Breast epithelium (tissue), 4 donors: Measurements from ENCODE around the gene RPL18. TPM values are rescaled to one million over a fixed set of nuclear protein-coding genes. Genes with fewer than 3 reads are reported as not detected.

Experiments used
- DNase-seq, 2 donors: peaks; one replicate each; pipeline ENCODE4 v3.0.0-alpha.2; 2019; ENCODE audit warnings: low spot score in 2 of 2
- H3K27ac ChIP-seq, 2 donors: fragments of 200-600 bp; sonication (generic) in 1 of 2; one replicate each; pipeline ENCODE4 v1.5.1; 2016 to 2019; ENCODE audit warnings: mild to moderate bottlenecking in 1 of 2
- H3K27me3 ChIP-seq, 2 donors: fragments of 200-600 bp; sonication (generic) in 1 of 2; one replicate each; pipeline versions ENCODE4 v1.5.1 to v1.6.0; 2017 to 2019; ENCODE audit warnings: control low read depth in 1 of 2, mild to moderate bottlenecking in 1 of 2
- H3K36me3 ChIP-seq: fragments of 200-600 bp; one replicate; pipeline ENCODE4 v1.5.1; 2019
- H3K4me1 ChIP-seq, 2 donors: fragments of 200-600 bp; sonication (generic); one replicate each; pipeline ENCODE4 v1.5.1; 2016 to 2019; ENCODE audit warnings: control low read depth in 1 of 2
- H3K4me3 ChIP-seq, 3 donors: fragments of 200-600 bp; sonication (generic); 1 replicate in 2 of 3; 2 replicates in 1 of 3; pipeline ENCODE4 v1.5.1; 2016 to 2019; ENCODE audit warnings: mild to moderate bottlenecking in 3 of 3, moderate library complexity in 2 of 3
- H3K9me3 ChIP-seq, 2 donors: fragments of 200-600 bp; sonication (generic) in 1 of 2; one replicate each; pipeline ENCODE4 v1.5.1; 2016 to 2019; ENCODE audit warnings: control low read depth in 1 of 2
- POLR2A ChIP-seq: fragments of 450-650 bp; IDR thresholded peaks from one replicate; pipeline ENCODE4 v1.6.1; 2016; ENCODE audit warnings: antibody characterized with exemption, mild to moderate bottlenecking, moderate library complexity
- POLR2AphosphoS5 ChIP-seq, 3 donors: sonication (generic); formaldehyde crosslinking; IDR thresholded peaks; one replicate each; pipeline ENCODE4 v1.6.1; 2017; ENCODE audit warnings: antibody characterized with exemption in 3 of 3
- intact Hi-C: fragments of 100-400 bp; cut with DNase I; formaldehyde crosslinking; loops from one replicate; pipeline ENCODE4 v1.15.1; 2023; ENCODE audit warnings: low total_unique reads
- total RNA-seq, 3 donors: library from RNA; depleted of rRNA; stranded (reverse); fragments of >200 nt; gene quantifications; one replicate each; pipeline ENCODE4 v1.1.0, GENCODE V29; 2016
- TF ChIP-seq, protein P1 (sequence below), 3 donors: fragments of 450-650 bp; IDR thresholded peaks; one replicate each; pipeline ENCODE4 v1.5.1; 2016 to 2017; ENCODE audit warnings: antibody characterized with exemption in 3 of 3, mild to moderate bottlenecking in 3 of 3, moderate library complexity in 3 of 3

The RPL18 gene
- total RNA-seq, 3 donors from 2014 or later = 1,880 to 2,937 (median 2,507) TPM

DNA sequence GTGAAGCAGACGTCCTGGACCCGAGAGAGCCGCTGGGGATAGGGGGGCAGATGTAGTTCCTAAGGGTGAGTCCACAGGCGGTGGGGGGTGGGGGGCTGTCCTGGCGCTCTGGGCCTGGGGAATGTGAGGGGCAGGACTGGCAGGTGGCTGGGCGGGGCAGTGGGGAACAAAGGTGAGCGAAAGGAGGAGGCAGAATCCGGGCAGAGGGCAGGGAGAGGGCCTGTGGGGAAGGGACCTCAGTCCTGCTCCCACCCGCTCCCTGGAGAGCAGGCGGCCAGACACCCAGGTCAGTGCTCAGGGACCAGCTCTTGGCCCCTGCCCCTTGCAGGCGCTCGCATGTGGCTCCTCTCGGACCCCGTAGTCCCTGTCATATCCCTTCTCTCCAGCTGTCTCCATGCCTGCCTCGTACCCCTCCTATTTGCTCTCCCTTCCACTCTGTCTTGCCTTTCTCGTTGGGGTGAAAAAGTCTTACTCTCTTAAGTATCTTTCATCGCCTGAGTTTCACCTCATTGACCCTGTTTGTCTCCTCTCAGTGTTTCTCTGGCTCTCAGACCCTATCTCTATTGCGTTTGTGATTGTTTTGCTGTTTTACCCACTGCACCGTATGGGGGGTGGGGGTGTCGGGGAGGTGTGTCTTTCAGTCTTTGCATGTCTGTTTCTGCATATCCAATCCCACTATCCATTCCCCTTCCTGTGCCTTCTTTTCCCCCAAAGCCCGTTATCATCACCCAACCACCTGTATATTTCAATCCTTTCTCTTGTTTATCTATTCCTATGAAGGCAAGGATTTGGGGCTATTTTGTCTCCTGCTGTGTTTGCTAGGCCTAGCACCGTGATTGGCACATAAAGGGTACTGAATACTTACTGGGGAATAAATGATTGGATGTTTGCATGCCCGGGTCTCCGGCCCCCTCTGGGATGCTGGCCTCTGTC, 6.1 kb upstream of the RPL18 start:
- H3K9me3 ChIP-seq = no peaks in the 10 kb centered on the region
- peak overlapping the region; percentile 73 to 82 for H3K27ac ChIP-seq
- no peaks in the 10 kb centered on the region for H3K27me3 ChIP-seq
- DNase-seq = no peak
- TF ChIP-seq, protein P1, sequence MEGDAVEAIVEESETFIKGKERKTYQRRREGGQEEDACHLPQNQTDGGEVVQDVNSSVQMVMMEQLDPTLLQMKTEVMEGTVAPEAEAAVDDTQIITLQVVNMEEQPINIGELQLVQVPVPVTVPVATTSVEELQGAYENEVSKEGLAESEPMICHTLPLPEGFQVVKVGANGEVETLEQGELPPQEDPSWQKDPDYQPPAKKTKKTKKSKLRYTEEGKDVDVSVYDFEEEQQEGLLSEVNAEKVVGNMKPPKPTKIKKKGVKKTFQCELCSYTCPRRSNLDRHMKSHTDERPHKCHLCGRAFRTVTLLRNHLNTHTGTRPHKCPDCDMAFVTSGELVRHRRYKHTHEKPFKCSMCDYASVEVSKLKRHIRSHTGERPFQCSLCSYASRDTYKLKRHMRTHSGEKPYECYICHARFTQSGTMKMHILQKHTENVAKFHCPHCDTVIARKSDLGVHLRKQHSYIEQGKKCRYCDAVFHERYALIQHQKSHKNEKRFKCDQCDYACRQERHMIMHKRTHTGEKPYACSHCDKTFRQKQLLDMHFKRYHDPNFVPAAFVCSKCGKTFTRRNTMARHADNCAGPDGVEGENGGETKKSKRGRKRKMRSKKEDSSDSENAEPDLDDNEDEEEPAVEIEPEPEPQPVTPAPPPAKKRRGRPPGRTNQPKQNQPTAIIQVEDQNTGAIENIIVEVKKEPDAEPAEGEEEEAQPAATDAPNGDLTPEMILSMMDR (IDR thresholded peaks at IDR 0.05) = no peak
- TF ChIP-seq POLR2A = no peak
- TF ChIP-seq POLR2AphosphoS5 (IDR thresholded peaks at IDR 0.05) = no peak
- peak overlapping the region; percentile 34 to 65 (median 50) for H3K4me3 ChIP-seq
- H3K4me1 ChIP-seq = peaks cover 0 to 6% of the 10 kb centered on the region in 2 donors
- intact Hi-C loops = no loop called here
- H3K36me3 ChIP-seq = no peaks in the 10 kb centered on the region

DNA sequence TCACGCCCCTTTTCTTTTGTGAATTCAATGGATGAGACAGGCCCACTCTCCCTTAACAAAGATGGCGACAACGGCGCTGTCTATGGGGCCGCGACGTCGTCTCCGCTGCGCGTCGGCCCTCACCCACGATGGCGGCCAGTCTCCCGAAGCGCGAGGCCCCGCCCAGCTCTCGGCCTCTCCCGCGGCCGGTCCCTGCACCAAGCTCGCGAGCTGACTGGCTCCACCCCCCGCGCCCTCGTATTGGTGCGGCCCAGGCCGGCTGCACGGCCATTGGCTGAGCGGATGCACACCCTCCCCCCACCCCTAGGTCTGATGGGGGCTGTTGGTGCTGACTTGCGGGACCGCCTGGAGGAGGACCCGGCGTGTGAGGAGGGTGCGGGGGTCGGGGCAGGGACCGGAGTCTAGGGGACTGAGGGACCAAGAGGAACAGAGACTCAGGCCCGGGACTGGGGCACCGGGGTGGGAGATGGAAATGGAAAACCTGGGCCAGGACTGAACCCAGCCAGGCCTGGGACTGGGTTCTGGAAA, 5.2 kb upstream of the RPL18 start:
- Histone ChIP-seq H3K27me3 (no peaks in the 10 kb centered on the region), H3K4me3 (peak overlapping the region; percentile 34 to 65 (median 50)), H3K9me3 (no peaks in the 10 kb centered on the region), H3K36me3 (no peaks in the 10 kb centered on the region), H3K4me1 (peaks cover 0 to 6% of the 10 kb centered on the region in 2 donors), H3K27ac (peak overlapping the region; percentile 73 to 82)
- TF ChIP-seq, protein P1 (IDR thresholded peaks at IDR 0.05) = no peak
- TF ChIP-seq POLR2AphosphoS5 (IDR thresholded peaks at IDR 0.05) = peak in 2 of 3 donors; percentile 41 to 44
- no peak for TF ChIP-seq POLR2A
- intact Hi-C loops = no loop called here
- DNase-seq = peak; percentile 95 to 97

DNA sequence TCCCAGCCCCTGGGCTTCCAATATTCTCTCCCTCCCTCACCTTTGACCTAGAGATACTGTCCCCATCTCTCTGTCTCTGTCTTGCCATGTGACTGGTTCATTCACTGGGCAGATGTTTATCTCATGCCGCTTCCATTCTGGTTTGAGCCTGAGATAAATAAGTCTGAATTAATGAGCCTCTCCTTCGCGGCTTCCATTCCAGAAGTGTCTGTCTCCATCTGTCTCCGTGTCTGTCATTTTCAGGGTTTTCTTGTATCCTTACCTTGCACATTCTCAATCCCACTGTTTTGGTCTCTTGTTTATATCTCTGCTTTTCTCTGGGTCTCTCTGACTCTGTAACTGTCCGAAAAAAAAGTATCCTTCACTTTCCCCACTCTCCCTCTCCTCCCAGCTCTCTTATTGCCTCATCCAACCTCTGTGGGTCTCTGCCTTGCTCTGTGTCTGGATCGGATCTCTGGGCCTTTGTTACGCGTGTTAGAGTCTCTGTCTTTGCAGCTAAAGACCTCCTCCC, 4.6 kb upstream of the RPL18 start:
- intact Hi-C loops = loop anchor here (2.0 kb wide), 1 partner anchor 71 kb away; the partner anchor contains the start of gene FUT2
- H3K4me3 ChIP-seq = peak overlapping the region; percentile 34 to 65 (median 50)
- peak overlapping the region; percentile 73 to 82 for H3K27ac ChIP-seq
- no peaks in the 10 kb centered on the region for H3K36me3 ChIP-seq
- H3K4me1 ChIP-seq = peaks cover 0 to 6% of the 10 kb centered on the region in 2 donors
- H3K9me3 ChIP-seq = no peaks in the 10 kb centered on the region
- DNase-seq = no peak
- TF ChIP-seq POLR2AphosphoS5 (IDR thresholded peaks at IDR 0.05) (no peak), POLR2A (no peak)
- TF ChIP-seq, protein P1 (IDR thresholded peaks at IDR 0.05) = no peak
- H3K27me3 ChIP-seq = no peaks in the 10 kb centered on the region

DNA sequence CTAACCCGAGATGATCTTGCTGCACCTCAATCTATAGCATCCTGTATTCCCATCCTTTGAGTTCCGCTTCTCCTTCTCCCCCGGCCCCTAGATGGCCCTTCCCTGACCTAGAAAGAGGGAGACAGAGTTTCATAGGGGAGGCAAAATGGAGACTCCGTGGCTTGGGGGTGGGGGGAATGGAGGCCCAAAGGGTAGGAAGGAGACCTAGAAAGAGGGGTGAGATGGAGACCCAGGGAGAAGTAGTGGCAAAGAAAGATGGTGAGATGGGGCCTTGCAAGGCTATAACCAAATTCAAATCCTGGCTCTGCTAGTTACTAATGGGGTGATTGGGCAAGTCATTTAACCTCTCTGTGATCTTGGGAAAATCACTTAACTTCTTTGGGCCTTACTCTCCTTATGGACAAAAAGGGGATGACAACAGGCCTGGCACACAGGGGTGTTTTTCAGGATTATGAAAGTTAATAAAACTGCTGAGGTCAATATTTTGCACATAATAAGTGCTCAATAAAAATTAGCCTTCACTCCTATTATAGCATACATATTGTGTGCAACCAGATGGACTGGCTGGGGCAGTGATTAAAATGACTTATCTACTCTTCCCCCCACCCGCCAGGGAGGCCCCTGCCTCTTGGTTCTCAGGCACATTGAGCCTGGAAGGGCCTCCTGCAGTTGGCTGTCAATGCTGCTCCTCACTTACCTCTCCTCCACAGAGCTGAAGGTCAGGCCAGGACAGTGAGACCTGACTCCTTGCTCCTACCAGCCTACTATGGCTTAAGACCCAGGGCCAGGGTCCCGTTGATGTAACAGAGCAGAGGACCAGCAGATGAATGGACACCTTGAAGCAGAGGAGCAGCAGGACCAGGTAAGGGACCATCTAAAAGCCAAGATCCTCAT, 961 bp upstream of the RPL18 start:
- Histone ChIP-seq H3K4me1 (peaks cover 4 to 29% of the 10 kb centered on the region in 2 donors), H3K4me3 (peak overlapping the region; percentile 90 to 96 (median 93)), H3K27me3 (no peaks in the 10 kb centered on the region), H3K27ac (peak overlapping the region; percentile 91 to 93), H3K9me3 (no peaks in the 10 kb centered on the region), H3K36me3 (no peaks in the 10 kb centered on the region)
- intact Hi-C loops = no loop called here
- TF ChIP-seq POLR2A (no peak), POLR2AphosphoS5 (IDR thresholded peaks at IDR 0.05) (no peak)
- TF ChIP-seq, protein P1 (IDR thresholded peaks at IDR 0.05) = peak in 1 of 3 donors; percentile 19
- no peak for DNase-seq
